GM18858 (cell line): Measurements from ENCODE around the gene SLC9C1.

ENCODE experiments used
- ATAC-seq: cut with Tn5 transposase; IDR thresholded peaks from one replicate; pipeline ENCODE4 v1.9.1; 2021; ENCODE audit not compliant: unreplicated experiment

The SLC9C1 gene

GRCh38 chr3:112293368-112294321 lies at the start of gene SLC9C1:
Gene SLC9C1, minus strand, starts transcription at chr3:112294216. Its CDS starts 7,425 bp downstream, at chr3:112286791.
- no peak for ATAC-seq

- no peak for ATAC-seq
Measured at GRCh38 chr3:112341386-112341785, 47.4 kb upstream of the SLC9C1 start.

- ATAC-seq, result no peak
Measured at GRCh38 chr3:112339609-112340008, 45.6 kb upstream of the SLC9C1 start.

GRCh38 chr3:112339134-112339533 lies 45.1 kb upstream of the SLC9C1 start:
- ATAC-seq, result no peak

- ATAC-seq, result no peak
Measured at GRCh38 chr3:112338727-112339056, 44.7 kb upstream of the SLC9C1 start.

GRCh38 chr3:112338021-112338726 lies 44.2 kb upstream of the SLC9C1 start:
- ATAC-seq, result no peak

GRCh38 chr3:112335434-112335781 lies 41.4 kb upstream of the SLC9C1 start:
- no peak for ATAC-seq

- ATAC-seq, result no peak
Measured at GRCh38 chr3:112334691-112335433, 40.8 kb upstream of the SLC9C1 start.

GRCh38 chr3:112333381-112334317 lies 39.6 kb upstream of the SLC9C1 start:
- no peak for ATAC-seq

DNA sequence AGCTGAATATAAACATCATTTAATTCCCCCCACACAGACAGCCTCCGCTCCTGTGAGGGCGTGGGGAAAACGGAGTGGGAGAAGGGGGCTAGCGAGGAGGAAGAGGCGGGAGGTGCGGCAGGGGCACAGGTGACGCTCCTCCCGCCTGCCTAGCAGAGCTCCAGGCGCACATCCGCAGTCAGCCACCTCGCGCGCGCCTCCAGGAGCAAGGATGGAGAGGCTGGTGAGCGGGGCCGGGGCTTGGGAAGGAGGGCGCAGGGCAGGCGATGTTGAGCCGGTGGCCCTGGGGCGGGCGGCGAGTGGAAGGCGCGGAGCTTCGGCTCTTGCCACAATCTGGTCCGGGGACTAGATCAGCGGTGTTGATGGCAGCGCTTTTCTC lies 39.0 kb upstream of the SLC9C1 start, which contains the start of gene CD200:
Gene CD200, plus strand, starts transcription at position 155 of the 379 bp plus-strand sequence. Its CDS starts 57 bp downstream, at position 212.
- no peak for ATAC-seq

DNA sequence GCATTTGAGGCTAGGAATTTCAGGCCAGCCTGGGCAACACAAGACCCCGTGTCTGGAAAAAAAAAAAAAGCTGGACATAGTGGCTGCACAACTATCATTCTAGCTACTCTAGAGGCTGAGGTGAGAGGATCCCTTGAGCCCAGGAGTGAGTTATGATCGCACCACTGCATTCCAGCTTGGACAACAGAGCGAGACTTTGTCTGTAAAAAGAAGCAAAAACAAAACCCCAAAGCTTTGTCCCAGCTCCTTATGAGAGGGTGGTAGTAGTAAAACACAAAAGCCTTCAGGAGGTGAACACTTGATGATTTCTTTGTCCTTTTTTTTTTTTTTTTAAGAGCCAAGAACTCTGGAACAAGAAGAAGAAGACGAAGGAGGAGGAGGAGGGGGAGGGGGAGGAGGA lies 37.8 kb upstream of the SLC9C1 start:
- ATAC-seq, result no peak

DNA sequence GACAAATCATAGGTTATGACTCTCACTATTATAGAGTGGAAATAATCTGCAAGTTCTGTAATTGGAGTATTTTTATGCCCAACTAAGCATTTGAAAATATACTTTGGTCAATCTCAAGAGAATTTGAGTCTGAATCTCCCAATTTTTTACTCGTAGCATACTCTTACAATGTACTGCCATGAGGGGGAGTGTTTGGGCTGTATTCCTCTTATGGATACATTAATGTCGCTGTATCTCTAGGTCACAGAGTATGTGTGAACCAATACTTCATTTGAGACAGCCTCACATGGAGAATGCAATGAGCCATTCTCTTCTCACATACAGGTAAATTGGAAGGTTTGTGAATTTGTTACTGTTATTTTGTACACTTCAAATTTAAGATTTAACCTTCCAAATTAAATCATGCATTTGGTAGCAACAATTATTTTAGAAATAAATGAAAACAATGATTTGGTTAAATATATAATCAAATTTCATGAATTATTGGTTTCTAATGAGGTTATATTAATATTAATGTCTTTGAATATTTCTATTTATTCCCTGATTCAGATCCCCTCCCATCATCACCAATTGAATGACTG lies 33.4 kb upstream of the SLC9C1 start:
- peak; percentile 91 for ATAC-seq

DNA sequence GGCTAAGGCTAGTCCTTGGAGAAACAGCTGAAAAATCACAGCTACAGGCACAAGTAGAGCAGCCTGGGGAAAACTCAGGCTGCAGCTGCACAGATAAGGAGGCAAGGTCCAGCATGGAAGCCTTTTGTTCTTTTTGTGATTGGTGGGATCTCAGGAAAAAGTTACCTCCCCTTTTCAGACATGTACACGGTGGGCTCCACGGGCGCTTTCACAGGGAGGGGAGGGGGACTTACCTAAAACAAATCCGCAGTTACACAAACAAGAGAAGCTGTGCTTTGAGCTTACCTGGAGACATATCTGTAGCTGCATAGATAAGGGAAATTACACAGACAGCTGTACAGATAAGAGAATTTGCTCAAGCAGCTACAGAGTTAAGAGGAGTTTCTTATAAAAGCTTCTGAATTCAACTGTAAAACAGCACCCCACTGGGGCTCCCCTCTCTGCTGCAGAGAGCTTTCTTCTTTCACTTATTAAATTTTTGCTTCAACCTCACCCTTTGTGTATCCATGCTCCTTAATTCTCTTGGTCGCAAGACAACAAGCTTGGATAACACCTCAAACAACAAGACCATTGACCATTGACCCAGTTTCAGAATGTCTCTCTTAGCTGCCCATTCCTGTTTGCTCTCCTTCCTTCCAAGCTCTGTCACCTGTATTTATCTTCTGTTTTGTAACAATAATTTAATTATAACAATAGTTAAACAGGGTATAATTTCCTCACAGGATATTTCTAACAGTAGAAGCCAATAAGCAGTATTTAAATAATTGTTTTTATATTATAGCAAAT lies 28.0 kb upstream of the SLC9C1 start:
- no peak for ATAC-seq

GRCh38 chr3:112320691-112321090 lies 26.7 kb upstream of the SLC9C1 start:
- ATAC-seq, result no peak

DNA sequence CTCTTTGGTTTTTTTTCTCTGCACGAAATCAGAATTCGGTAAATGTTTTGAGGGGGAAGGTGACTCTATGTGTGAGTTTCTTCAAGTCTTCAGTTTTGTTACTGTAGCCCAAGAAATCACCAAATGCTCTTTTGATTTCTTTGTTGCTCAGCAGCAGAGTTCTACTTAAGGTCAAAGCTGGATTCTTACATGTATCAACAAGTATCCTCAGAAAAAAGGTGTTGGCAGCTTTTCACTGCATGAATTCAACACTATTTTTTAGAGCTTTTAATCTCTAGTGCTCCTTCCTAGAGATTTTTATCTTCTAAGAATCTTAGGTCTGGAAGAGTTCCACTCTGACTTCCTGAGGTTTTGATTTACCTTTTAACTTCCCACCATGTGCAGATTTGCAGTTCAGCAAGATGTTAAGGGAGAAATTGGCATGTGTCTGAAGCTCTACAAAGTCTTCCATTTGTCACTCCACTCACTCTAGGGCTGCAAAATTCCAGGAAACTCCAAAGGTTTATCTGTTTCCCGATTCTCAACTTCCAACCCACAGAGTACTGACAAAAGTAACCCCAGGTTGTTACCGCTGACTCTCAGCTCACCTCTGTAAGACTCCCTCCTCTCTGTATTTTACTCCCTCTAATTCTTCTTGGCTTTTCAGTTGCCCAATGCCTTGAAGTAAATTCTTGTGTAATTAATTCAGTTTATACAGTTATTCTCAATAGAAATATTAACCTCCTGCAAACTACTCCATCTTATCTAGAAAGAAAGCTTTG lies 25.7 kb upstream of the SLC9C1 start:
- ATAC-seq, result no peak

- no peak for ATAC-seq
Measured at GRCh38 chr3:112315791-112316190, 21.8 kb upstream of the SLC9C1 start.

DNA sequence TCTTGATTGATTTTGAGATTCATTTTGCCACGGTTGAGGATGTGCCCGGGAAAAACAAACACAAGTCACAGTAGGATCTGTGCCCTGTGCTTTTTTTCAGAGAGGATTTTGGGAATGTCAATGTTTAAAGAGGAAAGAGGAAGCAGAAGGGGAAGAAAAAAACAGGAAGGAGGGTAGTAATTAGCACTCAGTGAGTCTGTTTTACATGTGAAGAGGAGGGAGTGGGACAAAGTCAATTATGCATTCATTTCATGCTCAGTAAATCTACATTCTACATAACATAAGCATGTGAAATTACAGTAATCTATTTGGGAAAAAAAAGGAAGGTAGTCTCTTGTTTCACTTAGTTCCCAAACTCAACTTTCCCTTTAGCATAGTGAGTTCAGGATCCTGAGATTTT lies 20.6 kb upstream of the SLC9C1 start:
- ATAC-seq, result no peak

GRCh38 chr3:112308151-112308911 lies 14.3 kb upstream of the SLC9C1 start:
- no peak for ATAC-seq
